Left ventricle myocardium inferior (tissue), 1 donor: ENCODE results near the gene ACTR1A. TPM values are rescaled to one million over a fixed set of nuclear protein-coding genes. Genes with fewer than 3 reads are reported as not detected.

Source experiments
- DNase-seq: peaks from one replicate; pipeline ENCODE4 v3.0.0-alpha.2; 2020
- H3K27ac ChIP-seq: fragments of 200-600 bp; replicated peaks from 2 replicates; pipeline ENCODE4 v1.8.0; 2021
- H3K27me3 ChIP-seq: fragments of 200-600 bp; 2 replicates; pipeline ENCODE4 v1.8.0; 2021; ENCODE audit warnings: low read depth
- H3K36me3 ChIP-seq: fragments of 200-600 bp; 2 replicates; pipeline ENCODE4 v1.8.0; 2021
- H3K4me1 ChIP-seq: fragments of 200-600 bp; 2 replicates; pipeline ENCODE4 v1.8.0; 2021
- H3K4me3 ChIP-seq: fragments of 200-600 bp; 2 replicates; pipeline ENCODE4 v1.8.0; 2021; ENCODE audit warnings: mild to moderate bottlenecking, moderate library complexity
- H3K9me3 ChIP-seq: fragments of 200-600 bp; replicated peaks from 2 replicates; pipeline ENCODE4 v1.8.0; 2021
- CTCF ChIP-seq: fragments of 200-600 bp; IDR thresholded peaks from 2 replicates; pipeline ENCODE4 v1.8.0; 2021; ENCODE audit warnings: antibody characterized with exemption, mild to moderate bottlenecking, borderline replicate concordance
- intact Hi-C: fragments of 100-400 bp; cut with micrococcal nuclease; formaldehyde crosslinking; loops from one replicate; pipeline ENCODE4 v1.11.0; 2022
- total RNA-seq: library from RNA; stranded (reverse); fragmentation: NEBNext Ultra II Directional; extraction: Animal tissue kit (Norgen Biotek cat#: 25700); gene quantifications from one replicate; pipeline ENCODE4 v1.2.1, GENCODE V29; 2021
- donor health status: DM: no; HTN: yes; CAD: no; lungs with severe emphysema.

Gene ACTR1A
- total RNA-seq, 1 donor from 2014 or later: 103 TPM

- Histone ChIP-seq H3K4me3 (no peak overlapping the region), H3K27ac (no peak overlapping the region), H3K27me3 (peaks cover 50% of the 10 kb centered on the region), H3K36me3 (no peaks in the 10 kb centered on the region), H3K4me1 (peaks cover 19% of the 10 kb centered on the region), H3K9me3 (no peaks in the 10 kb centered on the region)
- intact Hi-C loops: no loop called here
- TF ChIP-seq CTCF: no peak
- no peak for DNase-seq
Measured at GRCh38 chr10:102434394-102435132, 67.9 kb downstream of the ACTR1A start.

- Histone ChIP-seq H3K27ac (no peak overlapping the region), H3K4me1 (peaks cover 19% of the 10 kb centered on the region), H3K9me3 (no peaks in the 10 kb centered on the region), H3K4me3 (no peak overlapping the region), H3K36me3 (no peaks in the 10 kb centered on the region), H3K27me3 (peaks cover 50% of the 10 kb centered on the region)
- TF ChIP-seq CTCF: no peak
- DNase-seq: no peak
- intact Hi-C loops: no loop called here
Measured at GRCh38 chr10:102433619-102434046, 68.9 kb downstream of the ACTR1A start.

GRCh38 chr10:102432162-102432950 lies 70.2 kb downstream of the ACTR1A start, which contains the start of gene CUEDC2:
CUEDC2 (minus strand) TSS chr10:102432574; CDS start chr10:102425188, 7,386 bp downstream.
- peak within 1 kb of the TSS; percentile 85 for H3K27ac ChIP-seq
- intact Hi-C loops: no loop called here
- H3K9me3 ChIP-seq: no peaks in the 10 kb centered on the region
- no peak for TF ChIP-seq CTCF
- no peaks in the 10 kb centered on the region for H3K36me3 ChIP-seq
- H3K4me3 ChIP-seq: peak within 1 kb of the TSS; percentile 85
- DNase-seq: peak; percentile 97
- peaks cover 19% of the 10 kb centered on the region for H3K4me1 ChIP-seq
- peaks cover 40% of the 10 kb centered on the region for H3K27me3 ChIP-seq

- Histone ChIP-seq H3K27me3 (peaks cover 32% of the 10 kb centered on the region), H3K4me3 (peak overlapping the region; percentile 85), H3K9me3 (no peaks in the 10 kb centered on the region), H3K36me3 (no peaks in the 10 kb centered on the region), H3K27ac (peak overlapping the region; percentile 85), H3K4me1 (peaks cover 19% of the 10 kb centered on the region)
- no peak for TF ChIP-seq CTCF
- intact Hi-C loops: no loop called here
- DNase-seq: no peak
Measured at GRCh38 chr10:102431452-102432124, 70.9 kb downstream of the ACTR1A start.

- TF ChIP-seq CTCF: no peak
- Histone ChIP-seq H3K9me3 (no peaks in the 10 kb centered on the region), H3K4me1 (peaks cover 19% of the 10 kb centered on the region), H3K4me3 (no peak overlapping the region), H3K36me3 (peaks cover 6% of the 10 kb centered on the region), H3K27me3 (peaks cover 11% of the 10 kb centered on the region), H3K27ac (no peak overlapping the region)
- DNase-seq: no peak
- intact Hi-C loops: no loop called here
Measured at GRCh38 chr10:102429468-102429867, 73.0 kb downstream of the ACTR1A start.
